Natural killer cell (primary cell): ENCODE results near the gene PPP1R26. TPM values are rescaled to one million over a fixed set of nuclear protein-coding genes. Genes with fewer than 3 reads are reported as not detected.

ENCODE experiments used
- ATAC-seq, 3 donors: fragments of 150-1000 bp in 2 of 3; fragments of 200-7000 bp in 1 of 3; cut with Tn5 transposase; 1 replicate in 1 of 3; 2 replicates in 2 of 3; pipeline ENCODE4 v1.10.0; 2021; ENCODE audit warnings: mild to moderate bottlenecking in 2 of 3, moderate library complexity in 2 of 3
- DNase-seq, 2 donors: peaks; one replicate each; pipeline versions ENCODE4 v3.0.0 to v3.0.0-alpha.2; 2013 to 2021; ENCODE audit warnings: mixed read lengths in 1 of 2
- H3K27ac ChIP-seq: one replicate; pipeline ENCODE4 v1.5.1; 2013; ENCODE audit warnings: mild to moderate bottlenecking, low read length
- H3K27me3 ChIP-seq: one replicate; pipeline ENCODE4 v1.6.1; 2013; ENCODE audit warnings: low read length; ENCODE audit not compliant: control insufficient read depth, insufficient read depth
- H3K36me3 ChIP-seq: one replicate; pipeline ENCODE4 v1.6.1; 2013; ENCODE audit warnings: low read length; ENCODE audit not compliant: control insufficient read depth, insufficient read depth
- H3K4me1 ChIP-seq: one replicate; pipeline ENCODE4 v1.6.1; 2013; ENCODE audit warnings: low read length; ENCODE audit not compliant: control insufficient read depth, insufficient read depth
- H3K4me3 ChIP-seq: one replicate; pipeline ENCODE4 v1.5.1; 2013; ENCODE audit warnings: low read length
- H3K9me3 ChIP-seq: one replicate; pipeline ENCODE4 v1.6.1; 2013; ENCODE audit warnings: low read length; ENCODE audit not compliant: control insufficient read depth, insufficient read depth
- H3K27ac Mint-ChIP-seq, 2 donors: one replicate each; pipeline ENCODE4 v1.8.0; 2022; ENCODE audit warnings: mild to moderate bottlenecking in 2 of 2, mixed read lengths in 2 of 2, moderate library complexity in 1 of 2
- H3K27me3 Mint-ChIP-seq, 2 donors: one replicate each; pipeline ENCODE4 v1.8.0; 2022; ENCODE audit warnings: low read depth in 2 of 2, mixed read lengths in 2 of 2
- H3K36me3 Mint-ChIP-seq: one replicate; pipeline ENCODE4 v1.8.0; 2022; ENCODE audit warnings: mixed read lengths
- H3K4me1 Mint-ChIP-seq, 2 donors: one replicate each; pipeline ENCODE4 v1.8.0; 2022; ENCODE audit warnings: mixed read lengths in 2 of 2
- H3K4me3 Mint-ChIP-seq: one replicate; pipeline ENCODE4 v1.8.0; 2022; ENCODE audit warnings: mild to moderate bottlenecking, moderate library complexity, mixed read lengths
- H3K9me3 Mint-ChIP-seq, 2 donors: one replicate each; pipeline ENCODE4 v1.8.0; 2022; ENCODE audit warnings: mixed read lengths in 2 of 2
- WGBS: methylation state at CpG from one replicate; pipeline ENCODE4 v1.1.7; 2013; ENCODE audit warnings: missing lambda C conversion rate; ENCODE audit not compliant: insufficient coverage; 5-methylcytosine and 5-hydroxymethylcytosine counted together
- intact Hi-C: fragments of 100-400 bp; cut with micrococcal nuclease; formaldehyde crosslinking; loops from one replicate; pipeline ENCODE4 v1.14.2; 2022
- total RNA-seq, 4 donors: library from RNA; stranded (reverse); fragments of 120-200 nt in 1 of 4; gene quantifications; one replicate each; pipeline versions ENCODE4 v1.2.3 to v1.2.4, GENCODE V29; 2013 to 2022
- TF ChIP-seq, protein P1 (sequence below): fragments of 200-600 bp; IDR thresholded peaks from one replicate; pipeline ENCODE4 v1.8.0; 2022; ENCODE audit warnings: antibody characterized with exemption

PPP1R26 gene
- total RNA-seq, 3 donors from 2014 or later (not counting 1 experiment from before 2014, with no cell fraction given), result 3.2 to 5.3 (median 3.6) TPM

DNA sequence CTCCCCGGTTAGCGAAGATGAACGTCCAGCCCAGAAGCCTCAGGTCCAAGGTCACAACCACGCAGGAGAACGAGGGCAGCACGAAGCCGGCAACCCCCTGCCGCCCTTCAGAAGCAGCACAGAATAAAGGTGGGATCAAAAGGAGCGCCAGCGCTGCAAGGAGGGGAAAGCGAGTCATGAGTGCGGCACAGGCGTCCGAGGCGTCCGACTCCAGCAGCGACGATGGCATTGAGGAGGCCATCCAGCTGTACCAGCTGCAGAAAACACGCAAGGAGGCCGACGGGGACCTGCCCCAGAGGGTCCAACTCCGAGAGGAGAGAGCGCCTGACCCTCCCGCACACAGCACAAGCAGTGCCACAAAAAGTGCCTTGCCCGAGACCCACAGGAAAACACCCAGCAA is 5.8 kb downstream of the PPP1R26 start:
- no peak overlapping the region for H3K4me3 Mint-ChIP-seq
- Histone ChIP-seq H3K36me3 (peaks cover 5% of the 10 kb centered on the region), H3K27ac (no peak overlapping the region), H3K27me3 (no peaks in the 10 kb centered on the region), H3K4me1 (peaks cover 17% of the 10 kb centered on the region), H3K4me3 (no peak overlapping the region), H3K9me3 (no peaks in the 10 kb centered on the region)
- peaks cover 0 to 4% of the 10 kb centered on the region in 2 donors for H3K4me1 Mint-ChIP-seq
- intact Hi-C loops, result no loop called here
- DNase-seq (no peak), ATAC-seq (no peak)
- TF ChIP-seq, protein P1, sequence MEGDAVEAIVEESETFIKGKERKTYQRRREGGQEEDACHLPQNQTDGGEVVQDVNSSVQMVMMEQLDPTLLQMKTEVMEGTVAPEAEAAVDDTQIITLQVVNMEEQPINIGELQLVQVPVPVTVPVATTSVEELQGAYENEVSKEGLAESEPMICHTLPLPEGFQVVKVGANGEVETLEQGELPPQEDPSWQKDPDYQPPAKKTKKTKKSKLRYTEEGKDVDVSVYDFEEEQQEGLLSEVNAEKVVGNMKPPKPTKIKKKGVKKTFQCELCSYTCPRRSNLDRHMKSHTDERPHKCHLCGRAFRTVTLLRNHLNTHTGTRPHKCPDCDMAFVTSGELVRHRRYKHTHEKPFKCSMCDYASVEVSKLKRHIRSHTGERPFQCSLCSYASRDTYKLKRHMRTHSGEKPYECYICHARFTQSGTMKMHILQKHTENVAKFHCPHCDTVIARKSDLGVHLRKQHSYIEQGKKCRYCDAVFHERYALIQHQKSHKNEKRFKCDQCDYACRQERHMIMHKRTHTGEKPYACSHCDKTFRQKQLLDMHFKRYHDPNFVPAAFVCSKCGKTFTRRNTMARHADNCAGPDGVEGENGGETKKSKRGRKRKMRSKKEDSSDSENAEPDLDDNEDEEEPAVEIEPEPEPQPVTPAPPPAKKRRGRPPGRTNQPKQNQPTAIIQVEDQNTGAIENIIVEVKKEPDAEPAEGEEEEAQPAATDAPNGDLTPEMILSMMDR, result no peak
- no peaks in the 10 kb centered on the region for H3K27me3 Mint-ChIP-seq
- WGBS, result 94% methylated on average over 25 of the region's 25 CpGs
- no peaks in the 10 kb centered on the region for H3K9me3 Mint-ChIP-seq
- no peaks in the 10 kb centered on the region for H3K36me3 Mint-ChIP-seq
- no peak overlapping the region for H3K27ac Mint-ChIP-seq

DNA sequence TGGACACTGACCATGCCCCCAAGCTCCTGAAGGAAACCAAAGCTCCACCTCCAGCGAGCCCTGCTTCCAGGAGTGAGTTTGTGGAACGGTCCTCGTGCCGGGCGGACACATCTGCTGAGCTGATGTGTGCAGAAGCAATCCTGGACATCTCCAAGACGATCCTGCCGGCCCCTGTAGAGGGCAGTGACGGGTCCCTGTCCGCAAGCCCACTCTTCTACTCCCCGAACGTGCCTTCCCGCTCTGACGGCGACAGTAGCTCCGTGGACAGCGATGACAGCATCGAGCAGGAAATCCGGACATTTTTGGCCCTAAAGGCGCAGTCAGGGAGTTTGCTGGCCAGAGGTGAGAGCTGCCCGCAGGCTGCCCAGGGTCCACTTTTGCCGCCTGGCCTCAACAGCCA is 6.2 kb downstream of the PPP1R26 start:
- Histone ChIP-seq H3K36me3 (peaks cover 5% of the 10 kb centered on the region), H3K27ac (no peak overlapping the region), H3K27me3 (no peaks in the 10 kb centered on the region), H3K4me3 (no peak overlapping the region), H3K9me3 (no peaks in the 10 kb centered on the region), H3K4me1 (peaks cover 12% of the 10 kb centered on the region)
- no peak for DNase-seq
- no peak overlapping the region for H3K4me3 Mint-ChIP-seq
- no peaks in the 10 kb centered on the region for H3K27me3 Mint-ChIP-seq
- no peak for ATAC-seq
- TF ChIP-seq, protein P1, result no peak
- H3K4me1 Mint-ChIP-seq, result peaks cover 0 to under 1% of the 10 kb centered on the region in 2 donors
- H3K9me3 Mint-ChIP-seq, result no peaks in the 10 kb centered on the region
- no peaks in the 10 kb centered on the region for H3K36me3 Mint-ChIP-seq
- no peak overlapping the region for H3K27ac Mint-ChIP-seq
- intact Hi-C loops, result no loop called here
- 93% methylated on average over 21 of the region's 21 CpGs for WGBS

DNA sequence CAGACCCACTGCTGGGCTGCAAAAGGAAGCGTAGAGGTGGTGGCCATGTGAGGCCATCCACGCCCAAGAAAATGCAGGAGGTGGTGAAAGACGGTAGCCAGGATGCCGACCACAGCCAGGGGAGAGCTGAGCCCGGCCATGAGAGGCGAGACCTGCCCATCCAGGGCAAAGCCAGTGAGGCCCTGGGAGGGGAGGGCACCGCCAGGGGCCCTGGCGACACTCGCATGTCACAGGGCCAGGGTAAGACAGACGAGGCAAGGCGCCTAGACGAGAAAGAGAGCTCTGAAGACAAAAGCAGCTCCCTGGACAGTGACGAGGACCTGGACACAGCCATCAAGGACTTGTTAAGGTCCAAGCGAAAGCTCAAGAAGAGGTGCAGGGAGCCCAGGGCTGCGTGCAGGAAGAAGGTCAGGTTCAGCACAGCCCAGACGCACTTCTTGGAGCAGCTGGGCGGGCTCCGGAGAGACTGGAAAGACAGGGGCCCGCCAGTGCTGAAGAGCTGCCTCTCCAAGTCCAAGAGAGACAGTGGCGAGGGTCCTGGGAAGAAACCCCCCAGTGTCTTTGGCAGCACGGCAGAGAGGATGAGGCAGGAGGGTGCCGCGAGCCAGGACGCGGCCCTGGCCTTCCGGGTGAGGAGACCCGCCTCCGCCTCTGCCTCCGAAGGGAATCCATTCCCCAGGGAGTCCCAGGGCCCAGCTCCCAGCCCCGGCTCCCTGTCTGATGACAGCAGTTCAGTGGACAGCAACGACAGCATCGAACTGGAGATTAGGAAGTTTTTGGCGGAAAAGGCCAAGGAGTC is 6.9 kb downstream of the PPP1R26 start:
- Histone ChIP-seq H3K4me1 (peaks cover 6% of the 10 kb centered on the region), H3K9me3 (no peaks in the 10 kb centered on the region), H3K4me3 (no peak overlapping the region), H3K27ac (no peak overlapping the region), H3K27me3 (no peaks in the 10 kb centered on the region), H3K36me3 (peaks cover 5% of the 10 kb centered on the region)
- intact Hi-C loops, result no loop called here
- no peaks in the 10 kb centered on the region for H3K9me3 Mint-ChIP-seq
- H3K27me3 Mint-ChIP-seq, result no peaks in the 10 kb centered on the region
- TF ChIP-seq, protein P1, result no peak
- ATAC-seq, result no peak
- no peak overlapping the region for H3K4me3 Mint-ChIP-seq
- H3K4me1 Mint-ChIP-seq, result no peaks in the 10 kb centered on the region
- 91% methylated on average over 33 of the region's 33 CpGs for WGBS
- no peak overlapping the region for H3K27ac Mint-ChIP-seq
- no peak for DNase-seq
- H3K36me3 Mint-ChIP-seq, result no peaks in the 10 kb centered on the region
